Measurements from ENCODE around the gene MYH13.
"Not testable (repeated sequence)": the region's sequence is repeated elsewhere in the genome, so short reads cannot be mapped to it uniquely, and the experiment has no call there.

The MYH13 gene

DNA sequence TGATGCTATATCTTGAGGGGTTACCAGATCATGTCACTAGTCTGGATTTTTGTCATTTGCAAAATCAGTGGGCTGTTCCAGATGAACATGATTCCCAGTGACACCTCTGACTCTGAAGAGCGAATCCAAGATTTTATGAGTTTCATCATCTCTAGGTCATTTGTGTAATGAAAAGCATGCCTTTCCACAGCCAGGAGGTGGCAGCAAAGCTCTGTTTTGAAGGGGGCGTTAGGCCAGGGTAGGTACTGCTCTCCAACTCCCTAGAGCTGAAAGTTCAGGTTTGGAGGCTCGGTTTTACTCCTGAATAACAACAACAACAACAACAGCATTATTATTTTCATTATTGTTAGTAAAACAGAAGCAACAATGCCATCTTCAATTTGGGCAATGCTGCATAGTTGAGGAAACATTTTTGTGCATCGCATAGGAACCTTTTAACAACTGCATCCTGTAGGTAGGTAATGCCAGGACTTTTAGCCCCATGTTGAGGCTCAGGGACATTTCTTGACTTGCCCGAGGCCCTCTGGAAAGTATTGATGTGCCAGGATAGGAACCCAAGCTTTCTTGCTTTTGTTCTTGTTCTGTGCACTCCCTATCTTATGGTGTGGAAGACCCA lies 77.0 kb downstream of the MYH13 start:
- peak; percentile 1 for DNase-seq

DNA sequence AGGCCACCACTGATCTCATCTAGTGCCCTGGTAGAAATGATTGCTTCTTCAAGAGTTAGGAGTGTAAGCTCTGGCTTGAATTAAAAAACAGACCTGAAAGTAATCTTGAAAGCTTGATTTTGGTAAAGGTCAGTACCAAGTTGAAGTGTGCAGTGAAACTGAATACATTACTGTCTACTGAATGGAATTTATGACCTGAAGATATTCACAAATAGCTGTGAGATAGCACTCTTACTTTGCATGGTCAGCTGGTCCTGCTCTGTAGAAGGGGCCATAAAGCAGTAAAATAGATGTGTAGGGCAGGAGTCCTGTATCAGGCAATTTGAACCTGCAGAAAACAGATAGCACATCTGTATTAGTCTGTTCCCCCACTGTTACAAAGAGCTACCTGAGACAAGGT lies 78.6 kb downstream of the MYH13 start:
- DNase-seq = no peak

DNA sequence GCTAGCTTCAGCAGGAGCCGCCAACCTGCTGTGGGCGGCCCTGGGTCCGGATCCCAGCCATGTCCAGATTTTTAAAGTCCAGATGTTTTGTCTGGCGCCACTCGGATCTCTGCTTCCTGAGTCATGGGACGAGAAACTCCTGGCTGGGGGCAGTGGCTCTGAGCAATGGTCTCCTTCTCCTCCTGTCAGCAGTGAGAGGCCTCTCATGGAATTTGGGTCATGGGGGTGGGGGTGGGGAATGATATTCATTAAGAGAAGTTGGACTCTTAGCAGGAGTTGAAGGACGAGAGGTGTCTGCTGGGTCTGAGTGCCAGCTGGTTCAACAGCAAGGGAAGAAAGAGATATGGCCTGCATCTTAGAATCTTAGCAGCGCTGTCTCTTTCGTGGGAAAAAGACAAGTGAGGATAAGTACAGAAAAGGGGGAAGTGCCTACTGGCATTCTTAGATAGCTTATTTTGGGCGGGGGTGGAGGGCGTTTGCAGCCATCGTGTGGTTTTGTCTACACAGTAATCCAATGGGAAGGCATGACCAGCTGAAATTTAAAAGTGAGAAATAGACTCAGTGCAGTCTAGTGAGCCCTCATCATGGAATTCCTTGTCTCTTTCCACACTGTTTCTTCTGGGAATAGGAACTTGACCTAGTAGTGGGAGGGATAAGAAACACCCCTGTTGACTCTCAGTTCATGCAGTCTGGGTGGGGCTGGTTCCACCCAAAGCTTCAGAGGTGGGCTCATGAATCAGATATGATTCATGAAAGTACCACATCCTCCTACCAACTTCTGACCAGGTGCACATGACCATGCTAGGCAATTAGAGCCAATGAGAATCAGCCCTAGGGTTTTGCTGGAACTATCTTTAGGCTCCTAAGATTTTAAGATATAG lies 80.5 kb downstream of the MYH13 start:
- DNase-seq = no peak

DNA sequence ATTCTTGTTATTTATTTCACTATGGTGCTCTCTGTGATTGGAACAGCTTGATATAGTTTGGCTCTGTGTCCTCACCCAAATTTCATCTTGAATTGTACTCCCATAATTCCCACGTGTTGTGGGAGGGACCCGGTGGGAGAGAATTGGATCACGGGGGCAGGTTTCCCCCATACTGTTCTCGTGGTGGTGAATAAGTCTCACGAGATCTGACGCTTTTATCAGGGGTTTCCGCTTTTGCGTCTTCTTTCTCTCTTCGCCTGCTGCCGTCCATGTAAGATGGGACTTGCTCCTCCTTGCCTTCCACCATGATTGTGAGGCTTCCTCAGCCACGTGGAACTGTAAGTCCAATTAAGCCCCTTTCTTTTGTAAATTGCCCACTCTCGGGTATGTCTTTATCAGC lies 81.2 kb downstream of the MYH13 start:
- not testable (repeated sequence) for DNase-seq

DNA sequence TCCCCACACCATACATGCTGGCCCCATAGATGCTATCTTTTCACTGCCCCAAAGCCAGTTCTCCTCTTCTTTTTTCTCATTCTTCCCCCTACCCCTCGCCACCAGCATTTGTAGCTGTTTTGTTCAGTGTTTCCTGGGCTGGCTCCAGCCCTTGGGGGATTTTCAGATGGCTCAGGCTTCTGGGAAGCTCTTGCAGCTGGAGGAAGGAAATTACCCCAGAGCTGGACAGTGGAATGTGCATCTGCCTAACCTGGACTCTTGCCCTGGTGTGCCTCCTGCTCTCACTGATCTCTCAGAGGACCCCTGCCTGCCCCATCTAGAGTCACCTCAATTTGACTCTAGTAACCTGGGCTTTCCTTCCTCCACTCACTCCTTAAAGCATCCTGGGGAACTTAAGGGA lies 82.8 kb downstream of the MYH13 start:
- no peak for DNase-seq

DNA sequence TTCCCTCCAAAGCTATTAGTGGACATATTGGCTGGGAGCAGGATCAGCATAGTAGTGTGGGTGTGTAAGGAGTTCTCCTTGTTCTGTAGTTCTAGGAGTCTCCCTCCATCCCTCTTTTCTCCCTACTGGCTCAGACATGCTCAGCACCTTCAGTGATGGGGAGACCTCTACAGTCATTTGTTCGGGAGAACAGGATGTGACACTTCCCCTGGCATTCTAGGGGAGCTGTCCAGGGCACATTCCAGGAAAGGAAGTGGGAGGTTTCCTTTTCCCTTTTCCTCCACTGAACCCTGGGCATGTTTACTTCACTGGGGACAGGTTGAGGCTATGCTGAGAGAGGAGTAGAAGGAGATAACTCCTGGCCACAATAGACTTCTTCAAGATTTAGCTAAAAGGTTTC lies 86.5 kb downstream of the MYH13 start:
- no peak for DNase-seq

DNA sequence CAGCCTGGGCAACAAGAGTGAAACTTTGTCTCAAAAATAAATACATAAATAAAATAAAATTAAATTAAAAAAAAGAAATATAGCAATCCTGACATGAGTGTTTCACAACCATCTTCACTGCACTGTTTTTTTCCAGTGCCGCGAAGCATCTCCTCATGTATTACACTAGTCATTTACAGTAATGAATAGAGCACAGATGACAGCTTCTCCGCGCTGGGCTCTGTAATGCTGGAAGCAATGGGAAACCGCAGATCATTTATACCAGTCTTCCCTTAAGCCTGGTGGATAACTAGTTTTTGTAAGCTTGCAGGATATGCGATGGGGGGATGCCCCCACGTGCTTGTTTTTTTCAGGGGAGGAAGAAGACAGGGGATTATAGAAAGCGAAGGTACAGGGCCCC lies 86.9 kb downstream of the MYH13 start:
- no peak for DNase-seq

DNA sequence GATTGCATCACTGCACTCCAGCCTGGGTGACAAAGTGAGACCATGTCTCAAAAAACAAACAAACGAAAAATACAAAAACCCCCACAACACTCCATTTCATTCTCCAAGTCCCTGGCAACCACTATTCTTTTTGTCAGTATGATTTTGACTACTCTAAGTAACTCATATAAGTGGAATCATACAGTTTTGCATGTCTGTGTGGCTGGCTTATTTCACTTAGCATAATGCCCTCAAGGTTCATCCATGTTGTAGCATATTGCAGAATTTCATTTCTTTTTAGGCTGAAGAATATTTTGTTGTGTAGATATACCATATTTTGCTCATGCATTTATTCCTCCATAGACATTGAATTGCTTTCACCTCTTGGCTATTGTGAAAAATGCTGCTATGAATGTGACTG lies 92.7 kb downstream of the MYH13 start:
- no peak for DNase-seq

DNA sequence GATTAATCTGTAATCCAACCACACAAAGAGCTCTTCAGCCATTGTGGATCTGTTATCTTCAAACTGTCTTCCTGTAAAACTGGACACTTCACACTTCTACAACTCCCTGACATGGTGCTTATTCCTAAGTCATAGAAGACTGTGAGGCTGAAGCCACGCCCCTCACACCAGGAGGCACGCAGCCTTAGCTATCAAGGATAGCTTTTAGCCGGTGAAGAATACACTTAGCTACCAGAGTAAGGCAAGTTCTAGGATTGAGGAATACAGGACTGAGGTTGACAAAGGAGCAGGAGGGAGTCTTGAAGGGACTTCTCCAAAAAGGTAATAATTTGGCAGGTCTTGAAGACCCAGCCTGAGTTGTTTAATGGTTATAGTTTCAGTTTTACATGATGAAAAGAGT lies 94.6 kb downstream of the MYH13 start:
- DNase-seq = no peak

DNA sequence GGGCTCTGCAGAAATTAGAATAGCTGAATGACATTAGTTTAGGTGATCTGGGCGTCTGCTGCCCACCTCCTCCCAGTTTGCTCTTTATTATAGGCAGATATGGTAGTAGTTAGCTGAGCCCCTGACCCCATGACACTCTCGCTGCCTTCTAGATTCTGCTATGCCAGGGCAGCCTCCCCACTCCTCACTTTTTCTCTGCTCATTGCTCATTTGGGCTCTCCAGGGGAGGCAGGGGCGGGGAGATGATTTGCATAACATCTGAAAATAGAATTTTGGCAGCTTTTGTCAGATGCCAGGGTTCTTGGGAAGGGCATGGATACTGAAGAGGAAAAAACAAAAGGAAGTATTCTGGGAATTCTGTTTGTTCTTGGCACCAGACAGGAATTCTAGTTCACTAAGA lies 96.4 kb downstream of the MYH13 start:
- DNase-seq = no peak

DNA sequence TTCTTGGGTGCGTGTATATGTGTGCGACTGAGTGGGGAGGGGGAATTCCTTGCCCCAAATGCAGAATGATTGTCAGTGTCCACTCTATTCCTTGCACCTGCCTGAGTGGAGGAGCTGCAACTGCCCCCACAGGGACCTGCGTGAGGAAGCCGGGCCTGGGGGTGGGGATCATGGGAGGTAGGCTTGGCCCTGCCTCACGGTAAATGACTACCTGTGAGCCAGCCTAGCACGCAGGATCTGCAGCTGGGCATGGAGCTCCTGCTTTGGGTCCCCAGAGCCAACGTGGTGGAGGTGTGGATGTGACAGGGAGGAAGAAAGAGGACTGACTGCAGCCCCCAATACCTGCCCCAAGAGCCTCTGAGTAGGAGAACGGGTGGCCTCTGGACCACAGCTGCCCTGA lies 97.4 kb downstream of the MYH13 start:
- no peak for DNase-seq

DNA sequence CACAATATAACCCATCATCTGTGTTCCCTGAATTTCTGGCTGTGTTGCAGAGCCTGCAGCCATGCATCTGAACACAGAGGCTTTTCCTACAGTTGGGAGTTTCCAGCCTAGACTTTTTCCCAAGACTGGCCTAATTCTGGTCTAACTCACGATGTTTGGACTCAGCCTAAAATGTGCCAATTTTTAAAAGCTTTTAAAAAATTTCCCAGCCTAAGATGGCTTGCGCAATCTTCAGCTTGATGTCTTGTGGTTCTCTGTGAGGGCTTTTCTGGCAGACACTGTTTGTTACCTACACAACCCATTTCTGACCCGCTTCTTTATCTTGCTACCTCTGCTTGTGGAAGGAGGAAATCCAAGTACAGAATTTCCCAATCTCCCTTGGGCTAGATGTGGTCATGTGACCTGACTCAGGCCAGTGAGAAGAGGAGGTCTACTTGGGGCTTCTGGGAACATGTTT lies 101.7 kb downstream of the MYH13 start:
- DNase-seq = no peak

DNA sequence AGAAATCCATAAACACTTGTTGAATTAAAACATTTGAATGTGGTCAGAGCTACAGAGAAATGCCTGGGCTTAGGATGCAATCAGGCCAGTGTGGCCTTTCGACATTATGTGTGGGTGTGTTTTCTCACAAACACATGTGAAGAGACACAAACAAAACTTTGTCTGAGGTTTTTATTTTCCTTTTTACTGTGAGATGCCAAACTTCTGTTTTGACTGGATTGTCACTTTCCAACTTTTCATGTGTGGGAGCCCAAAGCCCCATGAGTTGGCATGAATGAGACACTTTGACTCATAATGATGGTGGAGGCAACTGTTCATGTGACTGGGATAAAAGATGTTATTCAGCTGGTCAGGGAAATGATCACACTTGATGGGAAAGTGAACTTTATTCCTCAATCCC lies 102.5 kb downstream of the MYH13 start:
- DNase-seq = no peak

DNA sequence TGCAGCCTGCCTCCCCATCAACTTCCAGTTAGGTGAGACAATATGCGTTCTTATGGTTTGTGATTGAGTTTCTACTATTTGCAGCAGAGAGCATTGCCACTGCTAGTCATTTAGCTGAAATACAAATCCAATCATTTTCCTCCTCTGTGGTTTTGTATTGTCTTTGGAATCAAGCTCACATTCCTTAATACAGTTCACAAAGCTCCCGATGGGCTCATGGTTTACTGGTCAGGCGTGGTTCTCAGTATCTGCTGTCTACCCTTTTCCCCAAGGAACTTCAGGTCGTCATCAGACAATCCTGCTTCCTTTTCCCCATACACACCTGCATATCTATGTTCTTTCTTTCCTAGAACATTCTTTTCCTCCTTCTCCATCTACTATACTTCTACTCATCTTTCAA lies 104.8 kb downstream of the MYH13 start:
- no peak for DNase-seq

DNA sequence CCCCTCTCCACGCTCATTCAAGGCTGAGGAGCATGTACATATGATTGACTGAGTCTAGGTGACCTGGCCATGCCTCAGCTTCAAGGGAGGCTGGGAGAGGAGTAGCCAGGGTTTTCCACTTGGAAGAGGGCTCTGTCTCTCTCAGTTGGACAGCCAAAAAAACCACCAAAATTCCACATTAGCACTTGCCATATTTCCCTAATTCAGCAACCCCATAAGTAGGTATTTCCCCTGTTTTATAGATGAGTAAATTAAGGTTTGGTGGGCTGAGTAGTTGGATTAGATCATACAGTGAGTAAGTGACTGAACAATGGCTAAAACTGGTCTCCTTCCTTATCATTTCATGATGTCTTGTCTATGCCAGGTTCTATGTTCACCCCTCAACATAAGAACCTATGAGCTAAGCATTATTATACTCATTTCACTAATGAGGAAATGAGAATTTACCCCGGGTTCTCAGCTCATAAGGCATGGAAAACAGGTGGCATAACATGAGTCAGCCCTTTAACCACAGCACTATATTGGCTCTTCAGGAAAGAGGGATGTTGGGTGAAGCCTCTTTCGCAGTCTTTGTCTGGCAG lies 106.4 kb downstream of the MYH13 start:
- DNase-seq = no peak

DNA sequence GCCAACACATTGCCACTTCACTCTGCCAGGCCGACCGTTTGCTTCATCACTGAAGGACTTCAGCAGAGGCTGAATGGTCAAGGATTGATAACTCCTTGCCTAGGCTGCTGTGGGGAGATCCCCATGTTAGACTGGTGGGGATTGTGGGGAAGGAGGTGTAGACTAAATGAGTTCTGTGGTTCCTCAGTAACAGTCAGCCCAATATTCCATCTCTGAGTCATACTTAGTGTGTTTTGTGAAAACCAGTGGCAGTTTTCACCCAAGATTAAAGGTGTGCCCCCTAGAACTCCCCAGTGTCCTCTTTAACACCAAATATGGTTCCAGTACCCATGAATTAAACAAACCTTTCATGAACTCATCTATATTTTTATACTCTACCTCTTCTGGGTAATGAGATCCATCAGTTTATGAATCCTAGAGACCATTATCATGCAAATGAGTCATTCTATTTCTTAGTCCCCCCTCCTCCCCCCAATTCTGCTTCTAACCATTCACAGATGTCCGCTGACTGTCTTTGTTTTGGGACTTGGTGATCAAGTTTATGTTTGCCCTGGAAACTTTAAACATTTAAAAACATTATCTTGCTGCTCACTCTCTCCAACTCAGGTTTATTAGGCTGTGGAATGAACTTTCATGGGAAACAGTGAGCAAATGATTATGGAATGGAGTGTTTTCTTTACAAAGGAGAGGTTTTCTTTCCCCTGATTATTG lies 107.6 kb downstream of the MYH13 start:
- no peak for DNase-seq

DNA sequence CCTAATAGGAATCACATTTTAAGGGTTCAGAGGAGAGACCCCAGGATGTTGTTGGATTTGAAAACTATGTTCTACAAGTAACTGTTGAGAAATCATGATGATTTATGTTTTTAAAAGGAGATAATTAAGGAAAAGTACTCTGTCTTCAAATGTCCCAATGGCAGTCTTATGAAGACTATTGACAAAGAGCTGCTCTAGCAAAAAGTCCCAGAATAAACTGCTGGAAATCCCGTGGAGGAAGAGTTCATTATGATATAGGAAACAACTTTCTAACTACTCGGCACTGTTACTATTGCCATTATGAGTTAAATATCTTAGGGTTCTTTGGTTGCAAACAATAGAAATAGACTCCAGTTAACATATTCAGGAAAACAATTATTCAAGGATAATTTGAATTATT lies 108.8 kb downstream of the MYH13 start:
- DNase-seq = no peak

DNA sequence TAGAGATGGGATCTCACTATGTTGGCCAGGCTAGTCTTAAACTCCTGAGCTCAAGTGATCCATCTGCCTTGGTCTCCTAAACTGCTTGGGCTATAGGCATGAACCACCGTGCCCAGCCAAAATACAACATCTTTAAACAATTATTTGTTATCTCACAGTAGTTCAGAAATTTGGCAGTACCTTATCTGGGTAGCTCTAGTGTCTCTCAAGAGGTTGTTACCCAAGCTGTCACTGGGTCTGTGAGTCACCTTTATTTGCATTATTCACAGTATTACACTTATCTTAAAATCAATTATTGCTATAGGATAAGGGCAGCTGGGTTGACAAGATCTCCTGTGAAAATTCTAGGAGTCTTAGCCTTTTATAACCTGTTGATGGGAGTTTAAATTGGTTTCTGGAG lies 110.4 kb downstream of the MYH13 start:
- DNase-seq = no peak

DNA sequence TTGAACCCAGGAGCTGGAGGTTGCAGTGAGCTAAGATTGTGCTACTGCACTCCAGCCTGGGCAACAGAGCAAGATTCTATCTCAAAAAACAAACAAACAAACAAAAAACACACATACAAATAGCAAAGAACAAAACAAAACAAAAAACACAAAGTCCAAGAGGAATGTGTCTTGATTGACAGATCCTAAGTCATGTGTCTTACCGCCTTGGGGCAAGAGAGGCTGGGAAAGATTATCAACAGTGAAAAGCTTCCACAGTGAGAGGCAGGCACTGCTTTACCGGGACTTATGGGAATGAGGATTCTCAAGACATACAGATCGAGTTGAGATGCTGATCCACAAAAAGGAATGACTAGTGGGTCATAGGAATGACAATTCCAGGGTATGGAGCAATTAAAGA lies 111.7 kb downstream of the MYH13 start:
- DNase-seq = no peak

DNA sequence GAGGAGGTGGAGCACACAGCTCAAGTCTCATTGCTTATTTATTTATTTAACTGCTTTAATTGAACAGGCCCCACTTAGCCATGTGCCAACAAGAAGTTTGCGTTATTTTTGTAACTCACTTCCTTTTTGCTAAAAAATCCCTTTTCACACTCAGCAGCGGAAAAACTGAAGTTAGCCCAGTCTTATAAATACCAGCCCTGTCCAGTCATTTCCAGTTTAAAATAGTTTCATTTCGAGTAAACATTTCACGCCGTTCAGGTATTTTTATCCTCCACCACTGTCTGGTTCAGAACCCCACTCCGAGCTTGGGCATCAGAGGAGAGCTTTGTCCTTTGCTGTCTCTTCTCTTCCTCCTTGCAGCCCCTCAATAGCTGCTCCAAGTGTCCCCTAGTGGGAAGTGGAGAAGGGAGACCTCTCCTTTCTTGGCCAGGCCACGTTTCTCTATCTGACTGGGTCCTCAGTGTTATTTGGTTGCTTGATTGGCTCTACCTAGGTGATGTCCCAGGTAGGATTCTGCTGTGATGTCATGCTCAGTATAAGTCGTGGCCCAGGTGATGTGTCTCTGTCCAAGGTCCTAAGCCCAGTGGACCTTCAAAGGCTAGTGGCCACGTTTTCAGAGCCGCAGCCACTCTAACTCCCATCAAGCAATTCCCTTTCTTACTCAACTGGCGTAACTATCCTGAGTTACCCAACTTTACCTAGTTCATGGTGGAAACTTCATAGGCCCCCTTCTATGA lies 121.4 kb downstream of the MYH13 start:
- DNase-seq = no peak
